Mesendoderm (in vitro differentiated cells): ENCODE results near the gene YWHAB.
"Not testable (repeated sequence)": the region's sequence is repeated elsewhere in the genome, so short reads cannot be mapped to it uniquely, and the experiment has no call there.

Experiments
- DNase-seq: peaks from one replicate; pipeline ENCODE4 v3.0.0; 2013
- H2AK5ac ChIP-seq: 2 replicates; pipeline ENCODE4 v1.6.1; 2013; ENCODE audit warnings: low read length, inconsistent platforms
- H2BK120ac ChIP-seq: 2 replicates; pipeline ENCODE4 v1.6.1; 2013; ENCODE audit warnings: low read depth, mild to moderate bottlenecking, low read length, moderate library complexity, mixed read lengths
- H2BK15ac ChIP-seq: replicated peaks from 2 replicates; pipeline ENCODE4 v1.6.1; 2013; ENCODE audit warnings: low read depth, mild to moderate bottlenecking, moderate library complexity
- H2BK5ac ChIP-seq: 2 replicates; pipeline ENCODE4 v1.6.1; 2013; ENCODE audit warnings: low read length, inconsistent platforms
- H3K18ac ChIP-seq: 2 replicates; pipeline ENCODE4 v1.6.1; 2013; ENCODE audit warnings: mild to moderate bottlenecking, low read length, mixed read lengths
- H3K23ac ChIP-seq: one replicate; pipeline ENCODE4 v1.6.1; 2013; ENCODE audit warnings: low read length
- H3K27ac ChIP-seq: 2 replicates; pipeline ENCODE4 v1.5.1; 2013; ENCODE audit warnings: low read depth, mild to moderate bottlenecking, inconsistent platforms, low read length, moderate library complexity
- H3K27me3 ChIP-seq: 2 replicates; pipeline ENCODE4 v1.6.1; 2013; ENCODE audit warnings: low read length, control low read depth, mild to moderate bottlenecking, inconsistent platforms; ENCODE audit not compliant: insufficient read depth, poor library complexity
- H3K36me3 ChIP-seq: 2 replicates; pipeline ENCODE4 v1.6.1; 2013; ENCODE audit warnings: low read length, inconsistent platforms; ENCODE audit not compliant: control insufficient read depth, insufficient read depth
- H3K4ac ChIP-seq: one replicate; pipeline ENCODE4 v1.6.1; 2013; ENCODE audit warnings: low read depth, mild to moderate bottlenecking, low read length, moderate library complexity
- H3K4me1 ChIP-seq: 2 replicates; pipeline ENCODE4 v1.6.1; 2013; ENCODE audit warnings: low read depth, low read length, inconsistent platforms; ENCODE audit not compliant: control insufficient read depth
- H3K4me2 ChIP-seq: 2 replicates; pipeline ENCODE4 v1.6.1; 2013; ENCODE audit warnings: low read length
- H3K4me3 ChIP-seq: 2 replicates; pipeline ENCODE4 v1.5.1; 2013; ENCODE audit warnings: mild to moderate bottlenecking, low read length
- H3K56ac ChIP-seq: one replicate; pipeline ENCODE4 v1.6.1; 2013; ENCODE audit warnings: low read length
- H3K79me1 ChIP-seq: 2 replicates; pipeline ENCODE4 v1.6.1; 2013; ENCODE audit warnings: low read length, inconsistent platforms
- H3K79me2 ChIP-seq: 2 replicates; pipeline ENCODE4 v1.6.1; 2013; ENCODE audit warnings: mild to moderate bottlenecking, low read length; ENCODE audit not compliant: control insufficient read depth, insufficient read depth
- H3K9ac ChIP-seq: 2 replicates; pipeline ENCODE4 v1.6.1; 2013; ENCODE audit warnings: low read length, inconsistent platforms
- H4K5ac ChIP-seq: one replicate; pipeline ENCODE4 v1.6.1; 2013; ENCODE audit warnings: low read length
- H4K8ac ChIP-seq: one replicate; pipeline ENCODE4 v1.6.1; 2013; ENCODE audit warnings: low read depth, mild to moderate bottlenecking, control low read depth, low read length, moderate library complexity
- WGBS: extraction: QIAGEN DNeasy Blood & Tissue Kit; methylation state at CpG from one replicate; pipeline ENCODE4 v1.1.7; 2013; ENCODE audit warnings: low lambda C conversion rate, missing lambda C conversion rate; ENCODE audit not compliant: insufficient coverage; ENCODE audit errors: extremely low coverage; 5-methylcytosine and 5-hydroxymethylcytosine counted together

YWHAB gene

GRCh38 chr20:44862286-44862685, 23.2 kb upstream of the YWHAB start:
- no peak overlapping the region for H2BK5ac ChIP-seq
- H4K5ac ChIP-seq, result no peak overlapping the region
- no peak overlapping the region for H3K56ac ChIP-seq
- H2AK5ac ChIP-seq, result no peak overlapping the region
- no peak overlapping the region for H2BK15ac ChIP-seq
- H3K79me1 ChIP-seq, result no peaks in the 10 kb centered on the region
- H3K4ac ChIP-seq, result no peak overlapping the region
- no peak overlapping the region for H3K4me2 ChIP-seq
- no peak overlapping the region for H3K4me3 ChIP-seq
- no peaks in the 10 kb centered on the region for H3K4me1 ChIP-seq
- H2BK120ac ChIP-seq, result no peak overlapping the region
- no peak overlapping the region for H3K9ac ChIP-seq
- H3K27ac ChIP-seq, result no peak overlapping the region
- H3K27me3 ChIP-seq, result no peaks in the 10 kb centered on the region
- H3K36me3 ChIP-seq, result no peaks in the 10 kb centered on the region
- no peak overlapping the region for H3K23ac ChIP-seq
- H3K79me2 ChIP-seq, result no peaks in the 10 kb centered on the region
- DNase-seq, result no peak
- WGBS, result no CpG with 5 or more reads among the region's 2 CpGs
- H3K18ac ChIP-seq, result no peak overlapping the region
- H4K8ac ChIP-seq, result no peak overlapping the region

GRCh38 chr20:44863365-44864084, 22.0 kb upstream of the YWHAB start:
- not testable (repeated sequence) for H3K56ac ChIP-seq, H3K27me3 ChIP-seq, H3K27ac ChIP-seq, H2BK5ac ChIP-seq, H3K18ac ChIP-seq, DNase-seq, H3K4ac ChIP-seq, H2BK120ac ChIP-seq, H3K79me1 ChIP-seq, H4K8ac ChIP-seq, H3K23ac ChIP-seq, H3K79me2 ChIP-seq, H3K9ac ChIP-seq, H2BK15ac ChIP-seq, H3K4me2 ChIP-seq, H3K4me1 ChIP-seq, H3K4me3 ChIP-seq, H4K5ac ChIP-seq, H3K36me3 ChIP-seq, H2AK5ac ChIP-seq
- whole genome bisulfite sequencing, result no CpG with 5 or more reads among the region's 4 CpGs

- WGBS, result no CpG with 5 or more reads among the region's 3 CpGs
Measured at GRCh38 chr20:44864493-44864892, 21.0 kb upstream of the YWHAB start.

GRCh38 chr20:44866703-44867335, 18.7 kb upstream of the YWHAB start:
- H3K4me2 ChIP-seq, result no peak overlapping the region
- no peak overlapping the region for H3K9ac ChIP-seq
- H3K18ac ChIP-seq, result no peak overlapping the region
- H3K36me3 ChIP-seq, result no peaks in the 10 kb centered on the region
- no peaks in the 10 kb centered on the region for H3K27me3 ChIP-seq
- no peak overlapping the region for H4K8ac ChIP-seq
- no peaks in the 10 kb centered on the region for H3K4me1 ChIP-seq
- H2AK5ac ChIP-seq, result no peak overlapping the region
- H3K4ac ChIP-seq, result no peak overlapping the region
- H2BK5ac ChIP-seq, result no peak overlapping the region
- no peak overlapping the region for H3K4me3 ChIP-seq
- H3K23ac ChIP-seq, result no peak overlapping the region
- no peaks in the 10 kb centered on the region for H3K79me1 ChIP-seq
- H3K79me2 ChIP-seq, result no peaks in the 10 kb centered on the region
- no CpG with 5 or more reads among the region's 8 CpGs for WGBS
- H3K27ac ChIP-seq, result no peak overlapping the region
- no peak overlapping the region for H2BK15ac ChIP-seq
- H2BK120ac ChIP-seq, result no peak overlapping the region
- H4K5ac ChIP-seq, result no peak overlapping the region
- DNase-seq, result no peak
- no peak overlapping the region for H3K56ac ChIP-seq

More at GRCh38 chr20:44864493-44864892, 21.0 kb upstream of the YWHAB start:
- not testable (repeated sequence) for H2AK5ac ChIP-seq, H4K5ac ChIP-seq, H4K8ac ChIP-seq, H3K79me1 ChIP-seq, H3K4me2 ChIP-seq, H3K36me3 ChIP-seq, H3K23ac ChIP-seq, H3K79me2 ChIP-seq, H3K27ac ChIP-seq, H3K56ac ChIP-seq, H3K18ac ChIP-seq, H3K9ac ChIP-seq, DNase-seq, H2BK120ac ChIP-seq, H2BK15ac ChIP-seq, H3K4me3 ChIP-seq, H2BK5ac ChIP-seq, H3K4me1 ChIP-seq, H3K4ac ChIP-seq, H3K27me3 ChIP-seq

GRCh38 chr20:44869471-44869870, 16.0 kb upstream of the YWHAB start:
- DNase-seq, result no peak
- H3K23ac ChIP-seq, result no peak overlapping the region
- no peak overlapping the region for H2BK5ac ChIP-seq
- no peaks in the 10 kb centered on the region for H3K27me3 ChIP-seq
- H3K9ac ChIP-seq, result no peak overlapping the region
- no peak overlapping the region for H3K27ac ChIP-seq
- WGBS, result no CpG with 5 or more reads among the region's 5 CpGs
- no peaks in the 10 kb centered on the region for H3K36me3 ChIP-seq
- H3K4me3 ChIP-seq, result no peak overlapping the region
- no peaks in the 10 kb centered on the region for H3K79me2 ChIP-seq
- H3K4me1 ChIP-seq, result no peaks in the 10 kb centered on the region
- no peak overlapping the region for H2BK15ac ChIP-seq
- H2AK5ac ChIP-seq, result no peak overlapping the region
- no peak overlapping the region for H3K18ac ChIP-seq
- H3K56ac ChIP-seq, result no peak overlapping the region
- H4K8ac ChIP-seq, result no peak overlapping the region
- no peak overlapping the region for H4K5ac ChIP-seq
- no peak overlapping the region for H2BK120ac ChIP-seq
- no peak overlapping the region for H3K4ac ChIP-seq
- no peaks in the 10 kb centered on the region for H3K79me1 ChIP-seq
- no peak overlapping the region for H3K4me2 ChIP-seq
